Muscle layer of duodenum (tissue), 2 donors: ENCODE data around the gene OTULIN.

Experiments
- H3K27ac ChIP-seq: one replicate; pipeline ENCODE4 v1.7.0; 2013; ENCODE audit warnings: mild to moderate bottlenecking, low read length
- H3K27me3 ChIP-seq: one replicate; pipeline ENCODE4 v1.7.0; 2013; ENCODE audit warnings: low read depth, mild to moderate bottlenecking, control low read depth, low read length
- H3K36me3 ChIP-seq, 2 donors: one replicate each; pipeline ENCODE4 v1.7.0; 2013; ENCODE audit warnings: low read length in 2 of 2, control low read depth in 1 of 2, mild to moderate bottlenecking in 1 of 2; ENCODE audit not compliant: insufficient read depth in 2 of 2, control insufficient read depth in 1 of 2
- H3K4me1 ChIP-seq, 2 donors: one replicate each; pipeline ENCODE4 v1.7.0; 2013; ENCODE audit warnings: low read length in 2 of 2, mild to moderate bottlenecking in 2 of 2, control low read depth in 1 of 2, moderate library complexity in 1 of 2; ENCODE audit not compliant: insufficient read depth in 2 of 2, control insufficient read depth in 1 of 2
- H3K4me3 ChIP-seq, 2 donors: one replicate each; pipeline ENCODE4 v1.7.0; 2013; ENCODE audit warnings: low read length in 2 of 2, low read depth in 1 of 2, mild to moderate bottlenecking in 1 of 2
- H3K9me3 ChIP-seq, 2 donors: one replicate each; pipeline ENCODE4 v1.7.0; 2013; ENCODE audit warnings: low read length in 2 of 2, control low read depth in 1 of 2, mild to moderate bottlenecking in 1 of 2; ENCODE audit not compliant: control insufficient read depth in 1 of 2
- donor health status: healthy.

The OTULIN gene

DNA sequence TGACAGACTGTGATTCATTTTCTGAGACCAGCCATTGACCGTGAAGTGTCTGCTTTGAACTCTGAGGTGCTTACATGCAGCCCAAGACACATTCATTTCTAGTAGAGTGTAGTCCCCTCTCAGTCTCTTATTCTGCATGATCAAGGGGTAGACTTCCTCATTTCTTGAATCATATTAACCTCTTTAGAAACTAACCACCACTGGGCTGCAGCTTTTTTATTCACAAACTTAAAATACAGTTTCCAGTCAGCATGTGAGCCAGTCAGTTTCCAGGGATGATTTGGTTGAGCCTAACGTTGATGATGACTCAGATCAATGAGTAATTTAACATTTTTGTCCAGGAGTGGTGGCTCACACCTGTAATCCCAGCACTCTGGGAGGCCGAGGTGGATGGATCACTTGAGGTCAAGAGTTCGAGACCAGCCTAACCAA lies 59.2 kb downstream of the OTULIN start:
- Histone ChIP-seq H3K4me3 (no peak overlapping the region), H3K36me3 (no peaks in the 10 kb centered on the region), H3K27me3 (no peaks in the 10 kb centered on the region), H3K4me1 (peaks cover 7 to 8% of the 10 kb centered on the region in 2 donors), H3K9me3 (no peaks in the 10 kb centered on the region), H3K27ac (no peak overlapping the region)

DNA sequence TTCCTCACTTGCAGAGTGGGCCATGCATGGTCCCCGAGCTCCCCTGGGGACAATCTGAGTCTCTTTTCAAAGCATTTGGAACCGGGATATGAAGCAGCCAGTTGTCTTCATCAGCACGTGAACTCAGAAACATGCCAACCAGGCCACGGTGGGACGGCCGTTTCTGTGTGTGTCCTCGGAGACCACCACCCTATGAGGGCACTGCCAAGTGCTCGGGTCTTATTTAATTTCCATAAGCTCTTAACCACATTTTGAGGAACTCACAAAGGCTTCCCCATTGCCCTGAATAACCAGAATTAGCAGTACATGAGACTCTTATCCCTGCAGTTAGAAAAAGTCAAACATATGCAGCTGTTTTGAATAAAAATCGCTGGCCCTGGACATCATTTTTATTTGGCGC lies 60.1 kb downstream of the OTULIN start:
- no peak overlapping the region for H3K4me3 ChIP-seq
- no peaks in the 10 kb centered on the region for H3K9me3 ChIP-seq
- no peaks in the 10 kb centered on the region for H3K27me3 ChIP-seq
- H3K4me1 ChIP-seq, result peaks cover 7 to 8% of the 10 kb centered on the region in 2 donors
- no peaks in the 10 kb centered on the region for H3K36me3 ChIP-seq
- H3K27ac ChIP-seq, result no peak overlapping the region

DNA sequence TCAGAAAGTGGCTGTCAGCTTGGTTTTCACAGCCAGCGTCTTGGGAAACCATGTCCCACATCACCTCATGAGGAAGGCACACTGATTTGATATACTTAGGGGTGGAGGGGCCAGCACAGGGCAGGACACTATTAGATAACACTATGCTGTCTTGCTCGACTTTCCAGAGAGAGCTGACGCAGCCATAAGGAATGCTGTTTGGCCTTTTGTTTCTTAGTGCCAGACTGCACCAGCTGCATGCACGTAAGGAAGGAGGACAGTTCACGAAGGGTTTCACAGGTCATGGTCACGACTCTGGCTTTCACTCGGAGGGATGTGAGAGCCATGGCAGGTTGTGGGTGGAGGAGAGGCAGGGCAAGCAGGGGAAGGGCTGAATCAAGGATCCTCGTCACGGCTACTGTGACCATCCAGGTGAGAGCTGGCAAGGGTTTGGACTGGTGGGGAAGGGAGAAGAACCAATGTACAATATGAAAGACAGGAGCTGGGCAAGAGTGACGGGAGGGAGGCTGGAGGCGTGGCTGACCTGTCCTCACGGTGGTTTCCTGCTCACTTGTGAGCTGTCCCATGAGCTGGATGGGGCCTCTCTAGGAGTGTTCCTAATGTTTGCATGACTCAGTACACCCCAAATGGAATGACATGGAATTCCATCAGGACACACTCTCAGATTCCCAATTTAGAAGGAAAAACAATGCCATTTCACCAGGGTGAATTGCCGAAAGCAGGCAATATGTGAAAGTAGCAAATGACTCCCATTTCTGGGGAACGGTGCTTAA lies 61.7 kb downstream of the OTULIN start:
- Histone ChIP-seq H3K4me1 (peaks cover 7 to 8% of the 10 kb centered on the region in 2 donors), H3K4me3 (no peak overlapping the region), H3K9me3 (no peaks in the 10 kb centered on the region), H3K27ac (no peak overlapping the region), H3K27me3 (no peaks in the 10 kb centered on the region), H3K36me3 (peaks cover 0 to 3% of the 10 kb centered on the region in 2 donors)

DNA sequence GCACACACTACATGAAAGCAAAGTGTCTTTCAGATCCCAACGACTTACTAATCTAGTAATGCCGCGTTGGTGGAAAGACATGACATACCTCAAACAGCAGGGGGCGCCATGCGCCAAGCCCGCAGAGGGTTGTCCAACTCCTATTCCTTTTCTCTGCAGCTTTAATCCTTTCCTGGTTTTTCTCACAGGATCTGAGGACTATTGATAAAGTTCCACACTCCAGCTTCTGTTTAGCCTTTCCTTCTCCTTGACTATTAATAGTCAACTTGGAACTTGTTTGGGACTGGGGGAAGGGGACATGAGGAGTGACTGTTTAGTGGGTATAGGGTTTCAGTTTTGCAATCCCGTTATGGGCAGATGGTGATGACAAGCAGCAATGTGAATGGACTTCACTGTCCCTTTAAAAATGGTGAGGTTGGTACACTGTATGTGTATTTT lies 62.9 kb downstream of the OTULIN start:
- H3K27ac ChIP-seq, result no peak overlapping the region
- peaks cover 0 to 11% of the 10 kb centered on the region in 2 donors for H3K36me3 ChIP-seq

GRCh38 chr5:14727928-14728458 lies 63.5 kb downstream of the OTULIN start:
- Histone ChIP-seq H3K9me3 (no peaks in the 10 kb centered on the region), H3K27ac (no peak overlapping the region), H3K4me3 (no peak overlapping the region), H3K27me3 (no peaks in the 10 kb centered on the region), H3K36me3 (peaks cover 0 to 15% of the 10 kb centered on the region in 2 donors), H3K4me1 (peaks cover 7 to 8% of the 10 kb centered on the region in 2 donors)

More for the DNA sequence above, 62.9 kb downstream of the OTULIN start:
- Histone ChIP-seq H3K4me1 (peaks cover 7 to 8% of the 10 kb centered on the region in 2 donors), H3K27me3 (no peaks in the 10 kb centered on the region), H3K4me3 (no peak overlapping the region), H3K9me3 (no peaks in the 10 kb centered on the region)

DNA sequence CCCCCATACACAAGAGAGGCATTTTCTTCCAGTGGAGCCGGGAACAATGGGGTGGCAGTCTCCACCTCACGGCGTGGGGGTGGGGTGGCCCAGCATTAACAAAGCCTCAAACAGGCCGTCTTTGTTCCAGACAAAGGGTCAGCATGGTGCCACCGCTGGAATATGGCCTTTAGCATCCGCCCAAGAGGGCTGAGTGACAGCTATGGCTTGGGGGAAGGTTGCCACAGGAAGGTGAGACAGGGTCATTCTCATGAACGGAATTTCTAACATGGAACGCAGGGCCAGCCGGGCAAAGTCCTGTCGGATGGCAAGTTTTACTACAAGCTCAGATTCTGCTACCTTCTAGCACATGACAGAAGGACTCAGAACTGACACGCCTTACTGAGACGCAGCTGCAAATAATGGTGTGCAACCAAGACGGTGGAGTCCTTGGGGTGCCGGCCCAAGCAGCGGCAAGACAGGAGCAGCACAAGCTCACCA lies 64.0 kb downstream of the OTULIN start:
- Histone ChIP-seq H3K4me1 (peaks cover 7 to 8% of the 10 kb centered on the region in 2 donors), H3K36me3 (peaks cover 0 to 15% of the 10 kb centered on the region in 2 donors), H3K27ac (no peak overlapping the region), H3K4me3 (no peak overlapping the region), H3K27me3 (no peaks in the 10 kb centered on the region), H3K9me3 (no peaks in the 10 kb centered on the region)

DNA sequence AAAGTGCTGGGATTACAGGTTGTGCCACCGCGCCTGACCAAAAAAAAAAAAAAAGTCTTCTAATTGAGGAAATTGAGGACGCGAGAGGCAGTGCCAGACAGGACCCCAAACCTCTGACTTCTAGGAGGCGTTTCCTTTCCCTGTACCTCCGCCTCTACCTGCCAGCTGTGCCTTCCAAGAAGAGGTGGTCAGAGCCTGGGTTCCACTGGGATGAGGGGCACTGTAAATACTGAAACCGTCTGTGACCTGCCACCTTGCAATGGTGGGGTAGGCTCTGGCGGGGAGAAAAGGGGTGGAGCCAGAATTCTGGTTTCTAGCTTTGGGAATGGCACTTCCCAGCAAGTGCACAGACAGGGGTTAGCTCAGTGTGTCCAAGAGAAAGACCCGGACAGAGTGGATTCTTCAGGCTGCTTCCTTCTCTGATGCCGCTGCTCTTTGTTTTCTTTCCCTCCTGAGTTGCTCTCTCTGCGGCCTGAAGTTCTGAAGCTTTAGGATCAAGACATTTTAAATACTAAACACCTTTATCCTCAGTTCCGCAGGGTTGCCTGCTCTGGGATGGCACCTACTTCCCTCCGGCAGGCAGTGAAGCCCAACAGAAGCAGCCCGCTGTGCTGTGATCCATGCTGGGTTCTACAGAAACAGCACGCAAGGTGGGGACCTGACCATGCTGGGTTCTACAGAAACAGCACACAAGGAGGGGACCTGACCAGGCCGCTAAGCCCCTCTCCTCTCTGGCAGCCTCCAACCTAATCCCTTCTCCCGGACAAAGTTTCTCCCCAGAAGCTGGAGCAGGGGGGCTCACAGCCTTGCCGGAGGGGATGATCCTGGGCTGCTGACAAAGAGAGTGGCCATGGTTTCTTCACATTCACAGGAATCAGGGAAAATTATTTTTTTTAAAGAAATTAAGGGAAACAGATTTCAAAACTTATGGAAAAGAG lies 65.2 kb downstream of the OTULIN start:
- Histone ChIP-seq H3K27me3 (no peaks in the 10 kb centered on the region), H3K9me3 (no peaks in the 10 kb centered on the region), H3K4me3 (no peak overlapping the region), H3K36me3 (peaks cover 3 to 18% of the 10 kb centered on the region in 2 donors), H3K27ac (no peak overlapping the region), H3K4me1 (peaks cover 7 to 8% of the 10 kb centered on the region in 2 donors)

GRCh38 chr5:14730466-14730865 lies 65.9 kb downstream of the OTULIN start:
- H3K4me3 ChIP-seq, result no peak overlapping the region
- H3K4me1 ChIP-seq, result peaks cover 7 to 8% of the 10 kb centered on the region in 2 donors
- peaks cover 3 to 18% of the 10 kb centered on the region in 2 donors for H3K36me3 ChIP-seq
- no peak overlapping the region for H3K27ac ChIP-seq
- no peaks in the 10 kb centered on the region for H3K27me3 ChIP-seq
- no peaks in the 10 kb centered on the region for H3K9me3 ChIP-seq

DNA sequence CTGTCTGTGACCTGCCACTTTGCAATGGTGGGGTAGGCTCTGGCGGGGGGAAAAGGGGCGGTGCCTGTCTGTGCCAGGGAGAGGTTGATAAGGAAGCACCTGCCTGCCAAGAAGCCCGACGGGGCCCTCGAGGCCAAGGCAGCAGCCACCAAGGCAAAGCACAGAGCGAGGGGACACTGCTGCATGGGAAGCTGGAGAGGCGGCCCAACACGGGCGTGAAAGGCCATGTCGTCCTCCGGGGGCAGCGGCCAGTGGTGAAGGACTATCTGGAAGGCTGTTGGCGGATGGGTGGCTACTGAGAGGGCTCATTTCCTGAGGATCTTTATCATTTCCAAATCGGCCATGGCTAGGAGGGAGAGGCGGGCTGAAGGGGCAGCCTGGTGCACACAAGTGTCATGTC lies 66.4 kb downstream of the OTULIN start:
- H3K27ac ChIP-seq, result no peak overlapping the region
- H3K27me3 ChIP-seq, result no peaks in the 10 kb centered on the region
- H3K9me3 ChIP-seq, result no peaks in the 10 kb centered on the region
- peaks cover 7 to 8% of the 10 kb centered on the region in 2 donors for H3K4me1 ChIP-seq
- H3K4me3 ChIP-seq, result no peak overlapping the region
- H3K36me3 ChIP-seq, result peaks cover 3 to 18% of the 10 kb centered on the region in 2 donors

DNA sequence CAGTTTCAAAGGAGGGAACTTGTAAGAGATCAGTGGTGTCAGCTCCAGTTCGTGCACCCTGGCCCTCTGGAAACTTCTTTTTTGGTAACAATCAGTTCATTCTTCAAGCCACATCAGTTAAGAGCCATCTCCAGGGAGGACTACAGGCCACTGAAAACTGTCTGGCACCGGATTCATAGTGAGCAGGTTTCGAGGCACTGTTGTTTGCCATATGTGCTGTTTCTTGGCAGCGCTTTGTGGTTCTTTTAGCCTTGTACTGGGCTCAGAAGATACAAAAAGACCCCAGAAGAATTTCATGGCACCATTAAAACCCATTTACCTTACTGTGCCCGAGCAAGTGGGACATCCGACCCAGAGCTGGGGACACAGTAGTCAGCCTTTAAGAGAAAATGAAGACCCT lies 68.5 kb downstream of the OTULIN start:
- Histone ChIP-seq H3K36me3 (peaks cover 3 to 23% of the 10 kb centered on the region in 2 donors), H3K27me3 (no peaks in the 10 kb centered on the region)

DNA sequence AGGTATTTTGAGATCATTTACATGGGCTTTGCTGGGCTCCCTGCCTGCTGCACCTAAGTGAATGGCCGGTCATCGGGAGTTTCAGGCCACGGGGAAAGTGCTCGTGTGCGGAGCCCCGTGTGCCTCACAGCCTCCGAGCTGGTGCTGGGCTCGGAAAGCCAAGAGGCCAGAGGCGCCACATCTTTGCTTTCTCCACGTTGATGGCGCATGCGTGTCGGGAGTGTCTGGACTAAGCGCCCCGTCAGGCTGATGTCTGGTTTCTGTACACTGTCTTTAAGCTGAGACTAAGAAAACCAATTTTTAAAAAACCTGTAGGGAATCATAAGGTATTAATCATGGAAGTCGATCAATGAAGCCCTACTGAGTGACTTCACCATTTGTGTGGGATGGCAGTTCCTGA lies 69.1 kb downstream of the OTULIN start:
- Histone ChIP-seq H3K4me1 (no peaks in the 10 kb centered on the region), H3K9me3 (no peaks in the 10 kb centered on the region), H3K36me3 (peaks cover 3 to 29% of the 10 kb centered on the region in 2 donors), H3K27ac (no peak overlapping the region), H3K4me3 (no peak overlapping the region), H3K27me3 (no peaks in the 10 kb centered on the region)

More for the DNA sequence above, 68.5 kb downstream of the OTULIN start:
- no peaks in the 10 kb centered on the region for H3K9me3 ChIP-seq
- H3K27ac ChIP-seq, result no peak overlapping the region
- H3K4me1 ChIP-seq, result peaks cover under 1 to 4% of the 10 kb centered on the region in 2 donors
- no peak overlapping the region for H3K4me3 ChIP-seq
